Smooth muscle cell (in vitro differentiated cells): ENCODE measurements around the gene LMX1A. TPM values are rescaled to one million over a fixed set of nuclear protein-coding genes. Genes with fewer than 3 reads are reported as not detected.

Source experiments
- DNase-seq: peaks from one replicate; lab custom pipeline; 2025; ENCODE audit not compliant: unreplicated experiment; lab: John Stamatoyannopoulos, UW
- H2AFZ ChIP-seq: fragments of 200-600 bp; sonication (generic); 2 replicates; pipeline ENCODE4 v1.6.0; 2016; ENCODE audit warnings: antibody characterized with exemption, low read depth, mild to moderate bottlenecking
- H3F3A ChIP-seq: fragments of 200-600 bp; sonication (generic); 2 replicates; pipeline ENCODE4 v1.6.0; 2017; ENCODE audit warnings: antibody characterized with exemption, low read depth
- H3K27ac ChIP-seq: fragments of 200-600 bp; sonication (generic); 2 replicates; pipeline ENCODE4 v1.5.1; 2016; ENCODE audit warnings: low read depth, mild to moderate bottlenecking
- H3K27me3 ChIP-seq: fragments of 200-600 bp; sonication (generic); 2 replicates; pipeline ENCODE4 v1.6.1; 2016; ENCODE audit warnings: low read depth, mild to moderate bottlenecking
- H3K36me3 ChIP-seq: fragments of 200-600 bp; sonication (generic); 2 replicates; pipeline ENCODE4 v1.5.1; 2016; ENCODE audit warnings: low read depth
- H3K4me1 ChIP-seq: fragments of 200-600 bp; sonication (generic); 2 replicates; pipeline ENCODE4 v1.5.1; 2016; ENCODE audit warnings: low read depth
- H3K4me2 ChIP-seq: fragments of 200-600 bp; sonication (generic); 2 replicates; pipeline ENCODE4 v1.6.0; 2016; ENCODE audit warnings: mild to moderate bottlenecking
- H3K4me3 ChIP-seq: fragments of 200-600 bp; sonication (generic); 2 replicates; pipeline ENCODE4 v1.5.1; 2016; ENCODE audit warnings: mild to moderate bottlenecking
- H3K79me2 ChIP-seq: fragments of 200-600 bp; sonication (generic); 2 replicates; pipeline ENCODE4 v1.6.0; 2016; ENCODE audit warnings: low read depth, mild to moderate bottlenecking
- H3K9ac ChIP-seq: fragments of 200-600 bp; sonication (generic); 2 replicates; pipeline ENCODE4 v1.6.0; 2016; ENCODE audit warnings: low read depth
- H3K9me3 ChIP-seq: fragments of 200-600 bp; sonication (generic); replicated peaks from 2 replicates; pipeline ENCODE4 v1.5.1; 2016; ENCODE audit warnings: low read depth
- H4K20me1 ChIP-seq: fragments of 200-600 bp; sonication (generic); 2 replicates; pipeline ENCODE4 v1.6.0; 2016; ENCODE audit warnings: low read depth
- WGBS: methylation state at CpG from one replicate; pipeline ENCODE4 v1.1.7; 2016; ENCODE audit warnings: low lambda C conversion rate; 5-methylcytosine and 5-hydroxymethylcytosine counted together
- polyA plus RNA-seq: library from polyadenylated mRNA; unstranded; fragments of >200 nt; fragmentation: Nextera tagmentation; extraction: Ambion mirVana; gene quantifications from 2 replicates; pipeline ENCODE4 v1.2.1, GENCODE V29; 2016
- total RNA-seq: library from RNA; depleted of rRNA; stranded (reverse); fragments of >200 nt; gene quantifications from 2 replicates; pipeline ENCODE4 v1.2.3, GENCODE V29; 2014
- TF ChIP-seq, protein P1 (sequence below): fragments of 200-600 bp; sonication (generic); IDR thresholded peaks from 2 replicates; pipeline ENCODE4 v1.5.1; 2017; ENCODE audit warnings: borderline replicate concordance, mild to moderate bottlenecking, antibody characterized with exemption; ENCODE audit not compliant: insufficient read depth, poor library complexity, severe bottlenecking

Gene LMX1A
- total and polyA plus RNA-seq, 2 experiments from 2014 or later = not detected

DNA sequence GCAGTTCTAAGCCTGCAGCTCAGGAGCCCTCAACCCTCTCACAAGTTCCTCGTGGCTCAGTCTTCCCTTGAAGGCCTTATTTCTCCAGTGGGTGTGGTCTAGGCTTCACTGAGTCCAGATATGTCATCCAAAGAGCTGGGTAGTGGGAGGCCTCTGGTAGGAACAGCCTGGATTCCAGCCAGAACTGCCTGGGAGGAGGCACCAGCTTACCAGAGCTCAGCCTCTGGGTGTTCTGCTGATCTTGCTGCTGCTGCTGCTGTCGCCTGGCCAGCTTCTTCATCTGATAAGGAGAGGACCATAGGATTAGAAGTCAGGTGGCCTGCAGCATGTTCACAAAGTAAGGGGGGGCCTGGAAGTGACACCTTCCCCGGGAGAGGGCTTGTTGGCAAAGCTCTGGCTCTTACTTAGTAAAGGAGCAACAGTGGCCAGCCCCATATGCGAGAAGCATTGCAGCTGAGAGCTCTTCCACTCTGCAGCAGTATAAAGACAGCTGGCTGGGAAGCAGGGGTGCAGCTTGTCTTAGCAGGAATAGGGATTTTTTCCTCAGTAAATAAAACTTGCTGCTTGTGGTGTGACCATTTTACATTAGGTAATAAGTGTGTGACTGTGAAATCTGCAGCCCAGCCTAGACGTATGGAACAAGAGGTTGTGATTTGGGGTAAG is 148.5 kb downstream of the LMX1A start:
- H3K79me2 ChIP-seq = no peaks in the 10 kb centered on the region
- no peak overlapping the region for H3K4me2 ChIP-seq
- H3K36me3 ChIP-seq = no peaks in the 10 kb centered on the region
- no peaks in the 10 kb centered on the region for H3K4me1 ChIP-seq
- H4K20me1 ChIP-seq = no peaks in the 10 kb centered on the region
- H2AFZ ChIP-seq = no peak overlapping the region
- H3K4me3 ChIP-seq = no peak overlapping the region
- H3K9me3 ChIP-seq = no peaks in the 10 kb centered on the region
- no peaks in the 10 kb centered on the region for H3F3A ChIP-seq
- DNase-seq = no peak
- H3K27ac ChIP-seq = no peak overlapping the region
- TF ChIP-seq, protein P1, sequence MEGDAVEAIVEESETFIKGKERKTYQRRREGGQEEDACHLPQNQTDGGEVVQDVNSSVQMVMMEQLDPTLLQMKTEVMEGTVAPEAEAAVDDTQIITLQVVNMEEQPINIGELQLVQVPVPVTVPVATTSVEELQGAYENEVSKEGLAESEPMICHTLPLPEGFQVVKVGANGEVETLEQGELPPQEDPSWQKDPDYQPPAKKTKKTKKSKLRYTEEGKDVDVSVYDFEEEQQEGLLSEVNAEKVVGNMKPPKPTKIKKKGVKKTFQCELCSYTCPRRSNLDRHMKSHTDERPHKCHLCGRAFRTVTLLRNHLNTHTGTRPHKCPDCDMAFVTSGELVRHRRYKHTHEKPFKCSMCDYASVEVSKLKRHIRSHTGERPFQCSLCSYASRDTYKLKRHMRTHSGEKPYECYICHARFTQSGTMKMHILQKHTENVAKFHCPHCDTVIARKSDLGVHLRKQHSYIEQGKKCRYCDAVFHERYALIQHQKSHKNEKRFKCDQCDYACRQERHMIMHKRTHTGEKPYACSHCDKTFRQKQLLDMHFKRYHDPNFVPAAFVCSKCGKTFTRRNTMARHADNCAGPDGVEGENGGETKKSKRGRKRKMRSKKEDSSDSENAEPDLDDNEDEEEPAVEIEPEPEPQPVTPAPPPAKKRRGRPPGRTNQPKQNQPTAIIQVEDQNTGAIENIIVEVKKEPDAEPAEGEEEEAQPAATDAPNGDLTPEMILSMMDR = no peak
- WGBS = 46% methylated on average over 5 of the region's 5 CpGs
- H3K27me3 ChIP-seq = peaks cover 15% of the 10 kb centered on the region
- H3K9ac ChIP-seq = no peak overlapping the region

GRCh38 chr1:165205145-165205544 is 151.4 kb downstream of the LMX1A start:
- WGBS = 82% methylated on average over 3 of the region's 3 CpGs
- no peak overlapping the region for H2AFZ ChIP-seq
- no peak overlapping the region for H3K27ac ChIP-seq
- no peak overlapping the region for H3K4me3 ChIP-seq
- no peak overlapping the region for H3K9ac ChIP-seq
- H3K36me3 ChIP-seq = no peaks in the 10 kb centered on the region
- H3K27me3 ChIP-seq = peaks cover 3% of the 10 kb centered on the region
- H3K79me2 ChIP-seq = no peaks in the 10 kb centered on the region
- no peak overlapping the region for H3K4me2 ChIP-seq
- H3K4me1 ChIP-seq = no peaks in the 10 kb centered on the region
- no peak for DNase-seq
- no peaks in the 10 kb centered on the region for H4K20me1 ChIP-seq
- H3K9me3 ChIP-seq = no peaks in the 10 kb centered on the region
- TF ChIP-seq, protein P1 = no peak
- no peaks in the 10 kb centered on the region for H3F3A ChIP-seq

DNA sequence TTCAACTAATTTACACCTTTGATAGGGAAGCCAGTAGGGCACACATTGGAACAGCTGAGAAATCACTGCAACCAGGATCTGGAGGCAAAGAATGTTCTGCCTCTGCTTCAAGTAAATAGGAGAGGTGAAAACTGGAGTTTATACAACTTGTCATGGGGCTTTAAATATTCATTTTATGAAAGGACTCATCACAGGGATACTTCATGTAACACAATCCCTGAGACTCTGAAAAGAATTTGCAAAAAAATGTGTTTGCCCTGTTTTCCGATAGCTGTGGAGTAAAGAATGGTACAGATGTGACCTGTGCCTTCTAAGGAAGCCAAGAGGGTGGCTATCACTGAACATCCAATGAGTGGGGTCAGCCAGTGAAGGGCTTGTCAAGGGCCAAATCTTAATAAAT is 152.0 kb downstream of the LMX1A start:
- H3K9me3 ChIP-seq = no peaks in the 10 kb centered on the region
- H4K20me1 ChIP-seq = no peaks in the 10 kb centered on the region
- peaks cover 3% of the 10 kb centered on the region for H3K27me3 ChIP-seq
- H3K27ac ChIP-seq = no peak overlapping the region
- no peaks in the 10 kb centered on the region for H3K4me1 ChIP-seq
- H3K9ac ChIP-seq = no peak overlapping the region
- no peak overlapping the region for H3K4me3 ChIP-seq
- no peak for DNase-seq
- TF ChIP-seq, protein P1 = no peak
- 96% methylated on average over 1 of the region's 1 CpG for WGBS
- H3K36me3 ChIP-seq = no peaks in the 10 kb centered on the region
- no peaks in the 10 kb centered on the region for H3K79me2 ChIP-seq
- H3K4me2 ChIP-seq = no peak overlapping the region
- H2AFZ ChIP-seq = no peak overlapping the region
- no peaks in the 10 kb centered on the region for H3F3A ChIP-seq

GRCh38 chr1:165191087-165191486 is 165.4 kb downstream of the LMX1A start:
- WGBS = 79% methylated on average over 4 of the region's 4 CpGs
- TF ChIP-seq, protein P1 = no peak
- DNase-seq = no peak

More at GRCh38 chr1:165191087-165191486, 165.4 kb downstream of the LMX1A start:
- H3K4me1 ChIP-seq = no peaks in the 10 kb centered on the region
- H3K9me3 ChIP-seq = no peaks in the 10 kb centered on the region
- H3K4me3 ChIP-seq = no peak overlapping the region
- H3K79me2 ChIP-seq = no peaks in the 10 kb centered on the region
- H4K20me1 ChIP-seq = no peaks in the 10 kb centered on the region
- no peak overlapping the region for H3K9ac ChIP-seq
- H3F3A ChIP-seq = no peaks in the 10 kb centered on the region
- no peak overlapping the region for H3K27ac ChIP-seq
- H2AFZ ChIP-seq = no peak overlapping the region
- no peak overlapping the region for H3K4me2 ChIP-seq
- peaks cover 26% of the 10 kb centered on the region for H3K27me3 ChIP-seq
- no peaks in the 10 kb centered on the region for H3K36me3 ChIP-seq
